ENCODE measurements around the gene CSRP1.

CSRP1 gene

GRCh38 chr1:201443747-201444146 is 63.2 kb downstream of the CSRP1 start:
- DNase-seq, result no peak
- H3K27me3 ChIP-seq, result no peaks in the 10 kb centered on the region
- H3K36me3 ChIP-seq, result no peaks in the 10 kb centered on the region
- TF ChIP-seq CTCF (IDR thresholded peaks at IDR 0.05; ENCODE audit: low read depth, low read length), result no peak
- H3K4me3 ChIP-seq (ENCODE audit: low read depth, low read length), result no peak overlapping the region
- H3K9me3 ChIP-seq, result no peaks in the 10 kb centered on the region
- H3K4me1 ChIP-seq, result no peaks in the 10 kb centered on the region

- H3K4me3 ChIP-seq (ENCODE audit: low read depth, low read length), result no peak overlapping the region
- H3K36me3 ChIP-seq, result no peaks in the 10 kb centered on the region
- H3K27me3 ChIP-seq, result no peaks in the 10 kb centered on the region
- no peaks in the 10 kb centered on the region; the same call in 1 of the 2 replicates for H3K4me1 ChIP-seq
- H3K9me3 ChIP-seq, result no peaks in the 10 kb centered on the region
- no peak for DNase-seq
- no peak for TF ChIP-seq CTCF (IDR thresholded peaks at IDR 0.05; ENCODE audit: low read depth, low read length)
These were observed 70.0 kb downstream of the CSRP1 start for GRCh38 chr1:201436969-201437368.

- no peaks in the 10 kb centered on the region for H3K9me3 ChIP-seq
- peak; percentile 38 for DNase-seq
- H3K36me3 ChIP-seq, result no peaks in the 10 kb centered on the region
These were observed 70.5 kb downstream of the CSRP1 start for GRCh38 chr1:201436393-201436792.

GRCh38 chr1:201434266-201434665 is 72.7 kb downstream of the CSRP1 start:
- no peaks in the 10 kb centered on the region for H3K9me3 ChIP-seq
- no peak for DNase-seq
- H3K36me3 ChIP-seq, result no peaks in the 10 kb centered on the region
- TF ChIP-seq CTCF (IDR thresholded peaks at IDR 0.05; ENCODE audit: low read depth, low read length), result no peak
- H3K27me3 ChIP-seq, result no peaks in the 10 kb centered on the region
- H3K4me1 ChIP-seq, result no peaks in the 10 kb centered on the region; the same call in 1 of the 2 replicates
- no peak overlapping the region for H3K4me3 ChIP-seq (ENCODE audit: low read depth, low read length)

More at GRCh38 chr1:201436393-201436792, 70.5 kb downstream of the CSRP1 start:
- no peak overlapping the region for H3K4me3 ChIP-seq (ENCODE audit: low read depth, low read length)
- no peaks in the 10 kb centered on the region; the same call in 1 of the 2 replicates for H3K4me1 ChIP-seq
- TF ChIP-seq CTCF (IDR thresholded peaks at IDR 0.05; ENCODE audit: low read depth, low read length), result peak; percentile 31
- H3K27me3 ChIP-seq, result no peaks in the 10 kb centered on the region

GRCh38 chr1:201433609-201434008 is 73.3 kb downstream of the CSRP1 start:
- TF ChIP-seq CTCF (IDR thresholded peaks at IDR 0.05; ENCODE audit: low read depth, low read length), result no peak
- H3K36me3 ChIP-seq, result no peaks in the 10 kb centered on the region
- DNase-seq, result no peak
- no peaks in the 10 kb centered on the region for H3K27me3 ChIP-seq
- H3K9me3 ChIP-seq, result no peaks in the 10 kb centered on the region
- no peak overlapping the region for H3K4me3 ChIP-seq (ENCODE audit: low read depth, low read length)
- no peaks in the 10 kb centered on the region; the same call in 1 of the 2 replicates for H3K4me1 ChIP-seq
